ENCODE measurements around the gene CRABP2.

CRABP2 gene

GRCh38 chr1:156675210-156676113, 29.9 kb downstream of the CRABP2 start:
- DNase-seq (ENCODE audit: low read depth, low spot score), result no peak
- H3K27ac ChIP-seq, result no peak overlapping the region

- DNase-seq (ENCODE audit: low read depth, low spot score), result no peak
- H3K27ac ChIP-seq, result no peak overlapping the region
Measured at GRCh38 chr1:156673387-156674121, 31.8 kb downstream of the CRABP2 start.

- no peak overlapping the region for H3K27ac ChIP-seq
Measured at GRCh38 chr1:156671804-156672203, 33.6 kb downstream of the CRABP2 start.

DNA sequence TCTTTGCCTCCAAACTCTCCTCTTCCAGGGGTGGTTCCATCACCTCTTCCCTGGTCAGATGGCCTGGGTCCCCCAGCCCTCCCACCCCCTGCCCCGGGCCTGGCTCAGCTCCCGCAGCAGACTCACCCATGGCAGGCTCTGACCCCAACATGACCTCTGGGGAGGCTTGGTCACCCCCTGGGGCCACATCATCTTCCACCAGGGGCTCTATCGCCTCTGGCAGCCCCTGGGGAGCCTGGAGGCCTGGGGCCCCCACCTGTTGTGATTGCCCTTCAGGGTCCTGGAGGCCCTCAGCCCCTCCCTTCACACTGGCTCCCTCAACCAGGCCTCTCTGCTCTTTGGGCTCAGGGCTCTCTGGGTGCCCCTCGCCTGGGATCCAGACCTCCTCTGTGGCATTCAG, 34.6 kb downstream of the CRABP2 start:
- no peak overlapping the region for H3K27ac ChIP-seq
- DNase-seq (ENCODE audit: low read depth, low spot score), result no peak

More at GRCh38 chr1:156671804-156672203, 33.6 kb downstream of the CRABP2 start:
- no peak for DNase-seq (ENCODE audit: low read depth, low spot score)

- H3K27ac ChIP-seq, result no peak overlapping the region
Measured at GRCh38 chr1:156670359-156670758, 35.0 kb downstream of the CRABP2 start.

GRCh38 chr1:156669794-156670193, 35.6 kb downstream of the CRABP2 start:
- DNase-seq (ENCODE audit: low read depth, low spot score), result no peak
- H3K27ac ChIP-seq, result no peak overlapping the region

More at GRCh38 chr1:156670359-156670758, 35.0 kb downstream of the CRABP2 start:
- no peak for DNase-seq (ENCODE audit: low read depth, low spot score)

- DNase-seq (ENCODE audit: low read depth, low spot score), result no peak
- H3K27ac ChIP-seq, result no peak overlapping the region
Measured at GRCh38 chr1:156668801-156669637, 36.4 kb downstream of the CRABP2 start.

- no peak overlapping the region for H3K27ac ChIP-seq
- no peak for DNase-seq (ENCODE audit: low read depth, low spot score)
Measured at GRCh38 chr1:156667968-156668709, 37.2 kb downstream of the CRABP2 start.

- H3K27ac ChIP-seq, result no peak overlapping the region
- DNase-seq (ENCODE audit: low read depth, low spot score), result no peak
Measured at GRCh38 chr1:156667610-156667967, 37.8 kb downstream of the CRABP2 start.

DNA sequence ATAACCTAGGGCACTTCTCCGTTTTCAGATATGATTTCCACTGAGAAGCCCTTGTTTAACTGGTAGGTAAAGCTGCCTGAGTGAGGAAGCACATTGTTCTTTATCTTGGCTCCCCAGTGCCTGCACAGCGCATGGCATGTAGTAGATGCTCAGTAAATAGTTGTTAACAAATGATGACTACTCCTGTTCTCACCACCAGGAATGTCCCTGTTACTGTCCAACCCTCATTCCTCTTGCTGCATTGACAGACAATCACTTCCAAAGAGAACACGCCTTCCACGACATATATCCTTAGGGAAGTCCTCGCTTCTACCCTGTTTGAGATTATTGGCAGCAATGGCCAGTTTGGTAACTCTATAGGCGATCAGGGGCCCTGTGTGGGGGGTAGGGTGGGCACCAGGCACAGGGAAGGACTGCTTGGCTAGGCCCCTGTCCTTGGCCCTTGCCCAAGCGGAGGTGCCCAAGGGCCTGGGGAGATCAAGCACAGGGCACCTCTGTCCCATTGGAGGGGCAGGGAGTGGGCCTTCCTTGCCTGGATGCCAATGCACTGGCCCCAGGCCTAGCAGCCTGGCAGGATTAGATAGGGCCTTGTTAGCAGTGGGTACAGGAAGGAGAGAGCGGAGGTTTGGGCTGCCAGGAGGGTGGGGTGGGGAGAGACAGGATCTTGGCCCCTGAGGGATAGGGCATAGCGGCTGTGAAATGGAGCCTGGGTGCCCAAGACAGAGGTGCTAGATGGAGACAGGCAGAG, 38.3 kb downstream of the CRABP2 start:
- DNase-seq (ENCODE audit: low read depth, low spot score), result no peak
- no peak overlapping the region for H3K27ac ChIP-seq

DNA sequence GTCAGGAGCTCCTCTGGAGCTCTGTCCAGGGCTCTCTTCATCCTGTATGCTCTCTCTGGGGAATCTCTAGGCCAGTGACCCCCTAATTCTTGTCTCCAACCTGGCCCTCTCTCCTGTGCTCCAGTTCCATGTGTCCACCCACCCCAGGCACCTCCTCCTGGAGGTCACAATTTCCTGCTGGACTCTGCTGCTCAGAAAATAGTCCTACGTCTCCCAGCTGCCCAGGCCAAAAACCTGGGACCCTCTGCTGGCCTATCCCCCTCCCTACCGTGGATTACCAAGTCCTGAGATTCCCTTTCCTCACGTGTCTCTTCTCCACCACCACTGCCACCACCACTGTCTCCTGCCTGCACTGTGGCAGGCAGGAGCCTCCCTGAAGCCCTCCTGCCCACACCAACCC, 39.8 kb downstream of the CRABP2 start:
- H3K27ac ChIP-seq, result no peak overlapping the region

GRCh38 chr1:156664767-156665411, 40.5 kb downstream of the CRABP2 start:
- DNase-seq (ENCODE audit: low read depth, low spot score), result no peak
- no peak overlapping the region for H3K27ac ChIP-seq

More for the DNA sequence above, 39.8 kb downstream of the CRABP2 start:
- no peak for DNase-seq (ENCODE audit: low read depth, low spot score)

DNA sequence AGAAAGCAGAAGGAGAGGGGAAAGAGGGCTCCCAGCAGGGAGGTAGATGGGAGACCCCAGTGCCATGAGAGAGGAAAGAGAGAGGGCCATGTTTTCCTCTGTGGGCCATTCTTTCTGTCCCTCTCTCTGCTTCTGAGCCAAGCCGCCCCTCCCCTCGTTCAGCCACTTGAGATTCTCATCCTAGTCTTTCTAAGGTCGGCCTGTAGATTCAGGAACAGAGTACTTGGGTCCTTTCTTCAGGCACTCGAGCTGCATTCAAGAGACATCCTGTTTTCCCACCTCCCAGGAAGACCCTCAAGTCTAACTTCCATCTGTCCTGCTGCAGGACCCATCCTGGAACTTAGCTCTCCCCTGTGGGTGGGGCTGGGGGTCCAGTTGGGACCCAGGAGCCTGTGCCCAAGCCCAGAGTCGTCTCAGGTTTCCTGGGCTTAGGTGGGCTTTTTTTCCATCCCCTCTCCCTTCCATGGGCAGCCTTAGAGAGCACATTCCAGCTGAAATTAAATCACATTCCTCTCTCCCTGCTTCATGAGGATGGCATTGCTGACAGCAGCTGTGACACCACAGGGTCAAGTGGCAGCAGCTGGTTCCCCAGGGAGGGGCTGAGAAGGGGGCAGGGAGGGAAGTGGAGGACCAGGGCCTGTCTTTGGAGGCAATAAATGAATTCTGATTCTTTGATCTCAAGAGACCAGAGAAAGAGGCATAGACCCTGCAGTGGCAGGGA, 41.2 kb downstream of the CRABP2 start:
- no peak for DNase-seq (ENCODE audit: low read depth, low spot score)
- H3K27ac ChIP-seq, result no peak overlapping the region

DNA sequence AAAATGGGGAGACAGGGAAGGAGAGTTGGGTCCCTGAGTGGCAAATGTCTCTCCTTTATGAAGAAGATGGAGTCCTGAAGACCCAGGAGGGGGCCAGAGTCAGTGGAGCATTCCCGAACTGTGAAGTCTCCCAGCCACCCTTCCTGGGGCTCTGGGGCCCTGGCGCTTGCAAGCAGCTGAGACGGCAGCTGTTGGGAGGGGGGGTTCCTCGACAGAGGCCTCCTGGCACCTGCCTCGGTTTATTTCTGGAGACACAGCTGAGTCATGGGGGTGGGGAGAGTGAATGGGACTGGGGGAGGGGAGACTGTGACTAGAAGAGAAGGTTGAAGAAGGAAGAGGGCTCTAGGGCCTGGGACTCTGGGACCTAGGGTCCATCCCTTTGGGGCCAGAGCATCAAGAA, 42.2 kb downstream of the CRABP2 start:
- H3K27ac ChIP-seq, result no peak overlapping the region
- DNase-seq (ENCODE audit: low read depth, low spot score), result no peak

GRCh38 chr1:156662800-156663055, 42.7 kb downstream of the CRABP2 start:
- DNase-seq (ENCODE audit: low read depth, low spot score), result no peak
- H3K27ac ChIP-seq, result no peak overlapping the region

- H3K27ac ChIP-seq, result peak overlapping the region; percentile 86
- no peak for DNase-seq (ENCODE audit: low read depth, low spot score)
Measured at GRCh38 chr1:156662005-156662799, 43.2 kb downstream of the CRABP2 start.

- no peak for DNase-seq (ENCODE audit: low read depth, low spot score)
- H3K27ac ChIP-seq, result peak overlapping the region; percentile 86
Measured at GRCh38 chr1:156660752-156661112, 44.7 kb downstream of the CRABP2 start.
